ENCODE results near the gene ATP9B.

Gene ATP9B

GRCh38 chr18:79385326-79385707 lies 316.1 kb downstream of the ATP9B start:
- DNase-seq: no peak

- DNase-seq: no peak
Observed at GRCh38 chr18:79385708-79386341, 316.6 kb downstream of the ATP9B start.

- DNase-seq: no peak
Observed at GRCh38 chr18:79386547-79386946, 317.4 kb downstream of the ATP9B start.

GRCh38 chr18:79387214-79387613 lies 318.0 kb downstream of the ATP9B start:
- DNase-seq: no peak

GRCh38 chr18:79387615-79388014 lies 318.4 kb downstream of the ATP9B start:
- DNase-seq: no peak

- DNase-seq: no peak
Observed at GRCh38 chr18:79388043-79388442, 318.8 kb downstream of the ATP9B start.

- no peak for DNase-seq
Observed at GRCh38 chr18:79389689-79390088, 320.5 kb downstream of the ATP9B start.

GRCh38 chr18:79392226-79392625 lies 323.0 kb downstream of the ATP9B start:
- DNase-seq: no peak

- peak in 1 of 2 experiments; percentile 38 for DNase-seq
Observed at GRCh38 chr18:79393181-79393634, 324.0 kb downstream of the ATP9B start.

GRCh38 chr18:79393635-79394533 lies 324.7 kb downstream of the ATP9B start:
- DNase-seq: peak; percentile 54 to 62

- peak; percentile 77 to 83 for DNase-seq
Observed at GRCh38 chr18:79394534-79395307, 325.5 kb downstream of the ATP9B start.

- DNase-seq: no peak
Observed at GRCh38 chr18:79395308-79395640, 326.1 kb downstream of the ATP9B start.

GRCh38 chr18:79395761-79396404 lies 326.7 kb downstream of the ATP9B start, which contains the start of gene NFATC1:
Gene NFATC1, plus strand, starts transcription at chr18:79395930. Its CDS starts 295 bp downstream, at chr18:79396225.
- DNase-seq: peak; percentile 88 to 90

GRCh38 chr18:79396431-79397246 lies 327.4 kb downstream of the ATP9B start:
- peak; percentile 51 to 55 for DNase-seq

- no peak for DNase-seq
Observed at GRCh38 chr18:79397247-79397829, 328.1 kb downstream of the ATP9B start.

- no peak for DNase-seq
Observed at GRCh38 chr18:79397830-79398761, 328.9 kb downstream of the ATP9B start.

- DNase-seq: peak; percentile 40 to 47
Observed at GRCh38 chr18:79399275-79400081, 330.3 kb downstream of the ATP9B start.

- DNase-seq: peak; percentile 68 to 74
Observed at GRCh38 chr18:79400091-79400590, 330.9 kb downstream of the ATP9B start.

Data from activated CD4-positive, alpha-beta T cell treated with anti-CD3 and anti-CD28 coated beads, Interleukin-2, amount 50 U/mL, for 48 hours (primary cell).